ENCODE measurements around the gene LHX8.

GRCh38 chr1:75123756-75124155 lies 10.4 kb upstream of the LHX8 start:
- no peak for TF ChIP-seq TARDBP (IDR thresholded peaks at IDR 0.05)
- TF ChIP-seq PKNOX1 (IDR thresholded peaks at IDR 0.05): no peak
- no peak for TF ChIP-seq ARNT (IDR thresholded peaks at IDR 0.05)
- TF ChIP-seq FOXK2 (IDR thresholded peaks at IDR 0.05): no peak
- no peak for TF ChIP-seq LEF1 (IDR thresholded peaks at IDR 0.05; ENCODE audit: borderline replicate concordance)
- no peak for TF ChIP-seq SUZ12 (IDR thresholded peaks at IDR 0.05)
- TF ChIP-seq ELF4 (IDR thresholded peaks at IDR 0.05): no peak
- no peak for TF ChIP-seq SP1 (IDR thresholded peaks at IDR 0.05)
- TF ChIP-seq BHLHE40 (IDR thresholded peaks at IDR 0.05; ENCODE audit: borderline replicate concordance): no peak
- TF ChIP-seq ZNF384 (IDR thresholded peaks at IDR 0.05): no peak
